Nephron progenitor cell (in vitro differentiated cells): ENCODE results near the gene ASB1.
A peak's percentile ranks its signal among the peaks of the same experiment; 100 is the strongest.

Experiments
- DNase-seq: peaks from one replicate; pipeline ENCODE4 v3.0.0; 2021
- H3K27ac Mint-ChIP-seq: 2 replicates; pipeline ENCODE4 v1.8.0; 2021; ENCODE audit warnings: mild to moderate bottlenecking, moderate library complexity, mixed read lengths
- H3K27me3 Mint-ChIP-seq: 2 replicates; pipeline ENCODE4 v1.8.0; 2021; ENCODE audit warnings: mild to moderate bottlenecking, low read depth, mixed read lengths; ENCODE audit not compliant: poor library complexity
- H3K36me3 Mint-ChIP-seq: 2 replicates; pipeline ENCODE4 v1.8.0; 2021; ENCODE audit warnings: low read depth, mixed read lengths
- H3K4me1 Mint-ChIP-seq: 2 replicates; pipeline ENCODE4 v1.8.0; 2021; ENCODE audit warnings: mixed read lengths
- H3K4me3 Mint-ChIP-seq: 2 replicates; pipeline ENCODE4 v1.8.0; 2021; ENCODE audit warnings: mild to moderate bottlenecking, moderate library complexity, mixed read lengths
- H3K9me3 Mint-ChIP-seq: 2 replicates; pipeline ENCODE4 v1.8.0; 2021; ENCODE audit warnings: mild to moderate bottlenecking, moderate library complexity, mixed read lengths
- CTCF ChIP-seq: fragments of 200-600 bp; sonication (generic); IDR thresholded peaks from 2 replicates; pipeline ENCODE4 v1.5.0; 2021; ENCODE audit warnings: antibody characterized with exemption

Gene ASB1

GRCh38 chr2:238483021-238483420 is 56.3 kb downstream of the ASB1 start:
- TF ChIP-seq CTCF: no peak
- Mint-ChIP-seq H3K27me3 (no peaks in the 10 kb centered on the region), H3K4me3 (no peak overlapping the region), H3K9me3 (peaks cover 34% of the 10 kb centered on the region), H3K27ac (no peak overlapping the region), H3K36me3 (peaks cover 34% of the 10 kb centered on the region), H3K4me1 (no peaks in the 10 kb centered on the region)
- DNase-seq: no peak

GRCh38 chr2:238483656-238484055 is 56.9 kb downstream of the ASB1 start:
- no peak for DNase-seq
- Mint-ChIP-seq H3K36me3 (peaks cover 28% of the 10 kb centered on the region), H3K9me3 (peaks cover 28% of the 10 kb centered on the region), H3K4me3 (no peak overlapping the region), H3K4me1 (peaks cover 2% of the 10 kb centered on the region), H3K27me3 (no peaks in the 10 kb centered on the region), H3K27ac (peak overlapping the region; percentile 91)
- TF ChIP-seq CTCF: no peak

GRCh38 chr2:238484522-238485452 is 58.1 kb downstream of the ASB1 start:
- peaks cover 9% of the 10 kb centered on the region for H3K4me1 Mint-ChIP-seq
- TF ChIP-seq CTCF: no peak
- no peak overlapping the region for H3K27ac Mint-ChIP-seq
- peaks cover 16% of the 10 kb centered on the region for H3K9me3 Mint-ChIP-seq
- DNase-seq: no peak
- H3K27me3 Mint-ChIP-seq: no peaks in the 10 kb centered on the region
- H3K4me3 Mint-ChIP-seq: no peak overlapping the region
- H3K36me3 Mint-ChIP-seq: peaks cover 17% of the 10 kb centered on the region

GRCh38 chr2:238486123-238486848 is 59.6 kb downstream of the ASB1 start:
- TF ChIP-seq CTCF: no peak
- Mint-ChIP-seq H3K4me3 (no peak overlapping the region), H3K9me3 (peaks cover 4% of the 10 kb centered on the region), H3K4me1 (peaks cover 21% of the 10 kb centered on the region), H3K36me3 (peaks cover 5% of the 10 kb centered on the region), H3K27ac (no peak overlapping the region), H3K27me3 (no peaks in the 10 kb centered on the region)
- DNase-seq: no peak

- Mint-ChIP-seq H3K4me3 (no peak overlapping the region), H3K4me1 (peaks cover 29% of the 10 kb centered on the region), H3K27me3 (no peaks in the 10 kb centered on the region), H3K9me3 (no peaks in the 10 kb centered on the region), H3K36me3 (peaks cover 5% of the 10 kb centered on the region), H3K27ac (no peak overlapping the region)
- no peak for DNase-seq
- no peak for TF ChIP-seq CTCF
These were observed 60.4 kb downstream of the ASB1 start for GRCh38 chr2:238487134-238487533.
